Stomach (tissue), 4 donors: ENCODE results near the gene NOSTRIN.

Source experiments
- CTCF ChIP-seq, 7 experiments: fragments of 450-650 bp in 4 of 7; fragments of 200-600 bp in 3 of 7; sonication (generic) in 3 of 7; IDR thresholded peaks; one replicate each; pipeline ENCODE4 v1.5.1; 2016 to 2019; ENCODE audit warnings: antibody characterized with exemption in 7 of 7, control low read depth in 2 of 7, mild to moderate bottlenecking in 1 of 7
- EP300 ChIP-seq: sonication (generic); formaldehyde crosslinking; IDR thresholded peaks from one replicate; pipeline ENCODE4 v1.6.1; 2017; ENCODE audit warnings: antibody characterized with exemption
- POLR2A ChIP-seq, 4 donors: fragments of 450-650 bp; IDR thresholded peaks; one replicate each; pipeline ENCODE4 v1.6.1; 2016; ENCODE audit warnings: antibody characterized with exemption in 4 of 4, control low read depth in 2 of 4, mild to moderate bottlenecking in 1 of 4, moderate library complexity in 1 of 4
- POLR2AphosphoS5 ChIP-seq, 3 donors: sonication (generic); formaldehyde crosslinking; IDR thresholded peaks; one replicate each; pipeline ENCODE4 v1.6.1; 2016; ENCODE audit warnings: antibody characterized with exemption in 3 of 3

GRCh38 chr2:168770796-168771195 lies 31.6 kb upstream of the NOSTRIN start:
- no peak for TF ChIP-seq POLR2AphosphoS5 (IDR thresholded peaks at IDR 0.05)
- TF ChIP-seq CTCF (IDR thresholded peaks at IDR 0.05) = no peak
- no peak for TF ChIP-seq POLR2A (IDR thresholded peaks at IDR 0.05)
- no peak for TF ChIP-seq EP300
